ENCODE measurements around the gene PRDX4.

PRDX4 gene

GRCh38 chrX:23662187-23662586 is 5.1 kb upstream of the PRDX4 start:
- no peak for TF ChIP-seq TAF1 (IDR thresholded peaks at IDR 0.05; ENCODE audit: low read depth)
- TF ChIP-seq FOXM1 (IDR thresholded peaks at IDR 0.05; ENCODE audit: borderline replicate concordance, low read depth), result no peak
- no peak for TF ChIP-seq EGR1 (IDR thresholded peaks at IDR 0.05)
- no peak for TF ChIP-seq CEBPB (IDR thresholded peaks at IDR 0.05)
- no peak for TF ChIP-seq CREB1 (IDR thresholded peaks at IDR 0.05; ENCODE audit: low read depth)
- TF ChIP-seq YY1 (IDR thresholded peaks at IDR 0.05; ENCODE audit: low read depth), result no peak
- TF ChIP-seq RAD21 (IDR thresholded peaks at IDR 0.05; ENCODE audit: low read depth), result no peak
- TF ChIP-seq USF1 (IDR thresholded peaks at IDR 0.05), result no peak
- no peak for TF ChIP-seq ZBTB7A (IDR thresholded peaks at IDR 0.05; ENCODE audit: low read depth)
- TF ChIP-seq TCF12 (IDR thresholded peaks at IDR 0.05; ENCODE audit: low read depth), result no peak
- TF ChIP-seq TEAD4 (IDR thresholded peaks at IDR 0.05), result no peak
- TF ChIP-seq MAX (IDR thresholded peaks at IDR 0.05), result no peak
- no peak for TF ChIP-seq EP300 (IDR thresholded peaks at IDR 0.05; ENCODE audit: borderline replicate concordance)

GRCh38 chrX:23662853-23663252 is 4.4 kb upstream of the PRDX4 start:
- TF ChIP-seq NFIC (IDR thresholded peaks at IDR 0.05), result no peak
- no peak for TF ChIP-seq CREB1 (IDR thresholded peaks at IDR 0.05; ENCODE audit: low read depth)
- no peak for TF ChIP-seq USF1 (IDR thresholded peaks at IDR 0.05)
- TF ChIP-seq TCF12 (IDR thresholded peaks at IDR 0.05; ENCODE audit: low read depth), result no peak
- no peak for TF ChIP-seq CEBPB (IDR thresholded peaks at IDR 0.05)

DNA sequence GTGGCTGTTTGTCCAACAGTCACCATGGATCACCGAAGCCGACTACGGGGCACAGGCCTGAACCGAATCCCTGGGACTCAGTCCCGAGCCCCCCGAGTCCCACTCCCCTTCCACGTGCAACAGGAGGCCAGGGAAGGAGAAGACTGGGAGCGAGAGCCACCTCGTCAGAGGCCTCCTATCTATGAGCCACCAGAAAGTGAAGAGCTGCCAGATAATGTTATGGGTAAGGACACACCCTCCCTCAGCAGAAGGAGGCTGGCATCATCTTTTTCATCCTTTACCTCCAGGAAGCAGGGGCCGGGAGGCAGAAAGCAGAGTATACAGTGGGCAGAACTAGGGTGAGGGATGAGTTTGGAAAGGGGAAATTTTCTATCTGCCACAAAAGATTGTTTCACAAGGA is 2.8 kb upstream of the PRDX4 start:
- TF ChIP-seq YY1 (IDR thresholded peaks at IDR 0.05; ENCODE audit: low read depth) (no peak), FOXM1 (IDR thresholded peaks at IDR 0.05; ENCODE audit: borderline replicate concordance, low read depth) (no peak), CEBPB (IDR thresholded peaks at IDR 0.05) (no peak), USF1 (IDR thresholded peaks at IDR 0.05) (no peak), TCF12 (IDR thresholded peaks at IDR 0.05; ENCODE audit: low read depth) (no peak), EP300 (IDR thresholded peaks at IDR 0.05; ENCODE audit: borderline replicate concordance) (no peak), EGR1 (IDR thresholded peaks at IDR 0.05) (no peak), REST (IDR thresholded peaks at IDR 0.05; ENCODE audit: low read depth) (no peak), TEAD4 (IDR thresholded peaks at IDR 0.05) (no peak), CREB1 (IDR thresholded peaks at IDR 0.05; ENCODE audit: low read depth) (no peak), MAX (IDR thresholded peaks at IDR 0.05) (no peak), ZBTB7A (IDR thresholded peaks at IDR 0.05; ENCODE audit: low read depth) (no peak), TAF1 (IDR thresholded peaks at IDR 0.05; ENCODE audit: low read depth) (no peak), RAD21 (IDR thresholded peaks at IDR 0.05; ENCODE audit: low read depth) (no peak), NFIC (IDR thresholded peaks at IDR 0.05) (no peak)

GRCh38 chrX:23666282-23666681 is 1.0 kb upstream of the PRDX4 start:
- no peak for TF ChIP-seq CREB1 (IDR thresholded peaks at IDR 0.05; ENCODE audit: low read depth)
- TF ChIP-seq TCF12 (IDR thresholded peaks at IDR 0.05; ENCODE audit: low read depth), result no peak
- no peak for TF ChIP-seq REST (IDR thresholded peaks at IDR 0.05; ENCODE audit: low read depth)
- TF ChIP-seq EP300 (IDR thresholded peaks at IDR 0.05; ENCODE audit: borderline replicate concordance), result no peak
- no peak for TF ChIP-seq FOXM1 (IDR thresholded peaks at IDR 0.05; ENCODE audit: borderline replicate concordance, low read depth)
- TF ChIP-seq YY1 (IDR thresholded peaks at IDR 0.05; ENCODE audit: low read depth), result no peak
- no peak for TF ChIP-seq RAD21 (IDR thresholded peaks at IDR 0.05; ENCODE audit: low read depth)
- TF ChIP-seq NFIC (IDR thresholded peaks at IDR 0.05), result no peak
- TF ChIP-seq TAF1 (IDR thresholded peaks at IDR 0.05; ENCODE audit: low read depth), result no peak
- TF ChIP-seq MAX (IDR thresholded peaks at IDR 0.05), result no peak
- TF ChIP-seq USF1 (IDR thresholded peaks at IDR 0.05), result no peak
- no peak for TF ChIP-seq CEBPB (IDR thresholded peaks at IDR 0.05)
- TF ChIP-seq TEAD4 (IDR thresholded peaks at IDR 0.05), result no peak
- TF ChIP-seq EGR1 (IDR thresholded peaks at IDR 0.05), result no peak
- TF ChIP-seq ZBTB7A (IDR thresholded peaks at IDR 0.05; ENCODE audit: low read depth), result no peak

DNA sequence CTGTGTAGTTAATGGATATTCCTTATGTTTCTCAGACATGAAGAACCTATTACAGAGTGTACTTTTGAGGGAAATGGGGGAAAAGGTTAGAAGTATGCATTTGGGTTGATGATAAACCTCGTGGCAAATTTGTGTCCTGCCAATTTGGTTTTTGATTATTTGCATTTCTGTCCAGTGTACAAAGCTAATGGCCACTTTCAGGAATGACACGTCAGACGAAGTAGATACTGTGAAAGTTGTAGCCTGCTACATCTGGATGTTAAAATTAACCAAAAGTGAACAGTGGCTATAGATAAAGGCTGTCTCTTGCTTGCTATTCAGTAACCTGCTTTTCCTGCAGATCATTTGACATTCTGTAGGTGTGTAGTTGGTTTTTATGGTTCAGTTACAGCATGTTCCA is 1.0 kb downstream of the PRDX4 start:
- TF ChIP-seq EP300 (IDR thresholded peaks at IDR 0.05; ENCODE audit: borderline replicate concordance) (no peak), EGR1 (IDR thresholded peaks at IDR 0.05) (no peak), YY1 (IDR thresholded peaks at IDR 0.05; ENCODE audit: low read depth) (no peak), ZBTB7A (IDR thresholded peaks at IDR 0.05; ENCODE audit: low read depth) (no peak), REST (IDR thresholded peaks at IDR 0.05; ENCODE audit: low read depth) (no peak), TCF12 (IDR thresholded peaks at IDR 0.05; ENCODE audit: low read depth) (no peak), FOXM1 (IDR thresholded peaks at IDR 0.05; ENCODE audit: borderline replicate concordance, low read depth) (no peak), USF1 (IDR thresholded peaks at IDR 0.05) (no peak), CEBPB (IDR thresholded peaks at IDR 0.05) (no peak), TAF1 (IDR thresholded peaks at IDR 0.05; ENCODE audit: low read depth) (no peak), CREB1 (IDR thresholded peaks at IDR 0.05; ENCODE audit: low read depth) (no peak), TEAD4 (IDR thresholded peaks at IDR 0.05) (no peak), MAX (IDR thresholded peaks at IDR 0.05) (no peak), RAD21 (IDR thresholded peaks at IDR 0.05; ENCODE audit: low read depth) (no peak), NFIC (IDR thresholded peaks at IDR 0.05) (no peak)

Measured in Ishikawa (cell line).